ENCODE data around the gene MYOF. TPM values are rescaled to one million over a fixed set of nuclear protein-coding genes. Genes with fewer than 3 reads are reported as not detected.
"Not testable (repeated sequence)": the region's sequence is repeated elsewhere in the genome, so short reads cannot be mapped to it uniquely, and the experiment has no call there.

The MYOF gene
- total RNA-seq, 4 donors from 2014 or later, result 39.6 to 70.4 (median 59.2) TPM

- no peak for DNase-seq (ENCODE audit: low spot score in 2 of 2)
- H3K27me3 ChIP-seq, result no peaks in the 10 kb centered on the region
- TF ChIP-seq POLR2A (IDR thresholded peaks at IDR 0.05) (no peak), EP300 (IDR thresholded peaks at IDR 0.05) (no peak)
- peaks cover 0 to 4% (median 0%) of the 10 kb centered on the region in 3 donors for H3K36me3 ChIP-seq
- no peaks in the 10 kb centered on the region for H3K9me3 ChIP-seq
- H3K4me1 ChIP-seq, result peaks cover 0 to 72% (median 23%) of the 10 kb centered on the region in 4 donors
- WGBS, 2 donors, result 73 to 74% methylated on average over 7 of the region's 7 CpGs
- H3K27ac ChIP-seq, result peak overlapping the region in 3 of 4 donors; percentile 11 to 95 (median 88)
- no peak overlapping the region for H3K4me3 ChIP-seq
These were observed 8.2 kb downstream of the MYOF start for GRCh38 chr10:93473804-93474472.

DNA sequence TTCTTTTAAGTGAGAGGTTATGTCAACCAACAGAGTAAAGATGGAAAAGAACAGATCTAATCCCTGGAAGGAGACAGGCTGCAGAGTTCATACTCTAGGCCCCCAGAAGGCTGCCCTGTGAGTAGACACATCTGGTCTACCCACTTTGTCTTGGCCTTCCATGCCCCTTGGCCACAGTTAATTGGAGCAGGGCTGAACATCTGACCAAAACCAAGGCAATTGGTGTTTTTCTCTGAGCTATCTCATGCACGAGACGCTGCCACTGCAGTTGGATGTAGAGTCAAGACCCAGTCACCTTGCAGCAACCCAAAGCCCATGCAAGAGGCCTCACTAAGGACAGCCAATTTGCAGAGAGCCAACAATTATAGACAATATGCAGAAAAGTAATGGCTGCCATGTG, 9.0 kb downstream of the MYOF start:
- 91 to 96% methylated on average over 2 of the region's 2 CpGs for WGBS, 2 donors
- Histone ChIP-seq H3K9me3 (no peaks in the 10 kb centered on the region), H3K27ac (peak overlapping the region in 3 of 4 donors; percentile 11 to 95 (median 88)), H3K27me3 (no peaks in the 10 kb centered on the region), H3K36me3 (peaks cover 0 to 4% (median 0%) of the 10 kb centered on the region in 3 donors), H3K4me1 (peaks cover 0 to 78% (median 28%) of the 10 kb centered on the region in 4 donors), H3K4me3 (no peak overlapping the region)
- no peak for DNase-seq (ENCODE audit: low spot score in 2 of 2)
- TF ChIP-seq EP300 (IDR thresholded peaks at IDR 0.05) (no peak), CTCF (IDR thresholded peaks at IDR 0.05) (no peak), POLR2A (IDR thresholded peaks at IDR 0.05) (no peak)

- Histone ChIP-seq H3K9me3 (no peaks in the 10 kb centered on the region), H3K27me3 (no peaks in the 10 kb centered on the region), H3K4me1 (peaks cover 0 to 79% (median 36%) of the 10 kb centered on the region in 4 donors), H3K27ac (peak overlapping the region; percentile 46 to 95 (median 80)), H3K36me3 (no peaks in the 10 kb centered on the region), H3K4me3 (no peak overlapping the region)
- 74 to 82% methylated on average over 5 of the region's 5 CpGs for WGBS, 2 donors
- TF ChIP-seq POLR2A (IDR thresholded peaks at IDR 0.05), result peak in 1 of 2 donors; percentile 8
- TF ChIP-seq EP300 (IDR thresholded peaks at IDR 0.05), result peak; percentile 22 to 91
- no peak for TF ChIP-seq CTCF (IDR thresholded peaks at IDR 0.05)
- no peak for DNase-seq (ENCODE audit: low spot score in 2 of 2)
These were observed 11.0 kb downstream of the MYOF start for GRCh38 chr10:93471110-93471651.

GRCh38 chr10:93469454-93469853, 12.7 kb downstream of the MYOF start:
- no peaks in the 10 kb centered on the region for H3K36me3 ChIP-seq
- peak overlapping the region in 3 of 4 donors; percentile 62 to 95 (median 88) for H3K27ac ChIP-seq
- H3K9me3 ChIP-seq, result no peaks in the 10 kb centered on the region
- H3K4me1 ChIP-seq, result peaks cover 0 to 85% (median 49%) of the 10 kb centered on the region in 4 donors
- no peak for DNase-seq (ENCODE audit: low spot score in 2 of 2)
- no peaks in the 10 kb centered on the region for H3K27me3 ChIP-seq
- H3K4me3 ChIP-seq, result no peak overlapping the region
- 80 to 88% methylated on average over 2 to 3 of the region's 3 CpGs for WGBS, 2 donors
- TF ChIP-seq POLR2A (IDR thresholded peaks at IDR 0.05) (no peak), CTCF (IDR thresholded peaks at IDR 0.05) (no peak), EP300 (IDR thresholded peaks at IDR 0.05) (no peak)

DNA sequence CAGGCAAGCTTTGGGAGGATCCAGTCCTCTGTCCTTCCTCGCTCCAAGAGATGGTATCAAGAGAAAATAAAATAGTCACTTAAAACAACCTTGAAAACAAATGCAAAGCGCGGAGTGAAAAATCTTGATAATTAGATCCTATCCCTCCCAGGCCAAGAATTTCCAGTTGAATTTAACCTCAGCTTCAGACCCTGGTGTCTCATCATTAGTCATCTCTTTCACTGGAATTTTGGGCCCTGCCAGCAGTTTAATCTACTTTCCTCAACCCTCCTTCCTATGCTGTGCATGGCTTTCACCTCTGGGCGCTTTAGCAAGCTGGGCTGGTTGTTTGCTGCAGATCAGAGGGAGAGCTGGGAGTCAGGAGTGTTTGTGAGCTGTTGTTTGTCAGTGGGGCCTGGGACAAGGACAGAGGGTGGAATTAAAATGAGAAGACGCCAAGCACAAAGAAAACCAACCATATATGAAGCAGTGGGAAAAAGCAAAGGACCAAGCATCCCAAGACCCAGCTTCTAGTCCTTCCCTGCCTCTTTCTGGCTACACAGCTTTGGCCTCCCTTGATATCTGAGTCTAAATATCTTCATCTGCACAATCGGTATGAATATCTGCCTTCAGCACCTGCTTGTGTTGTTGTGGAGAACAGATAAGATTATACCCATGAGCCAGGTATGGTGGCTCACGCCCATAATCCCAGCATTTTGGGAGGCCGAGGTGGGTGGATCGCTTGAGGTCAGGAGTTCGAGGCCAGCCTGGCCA, 13.5 kb downstream of the MYOF start:
- Histone ChIP-seq H3K4me3 (no peak overlapping the region), H3K9me3 (no peaks in the 10 kb centered on the region), H3K36me3 (no peaks in the 10 kb centered on the region), H3K4me1 (peaks cover 0 to 86% (median 54%) of the 10 kb centered on the region in 4 donors), H3K27ac (peak overlapping the region in 3 of 4 donors; percentile 62 to 95 (median 88)), H3K27me3 (no peaks in the 10 kb centered on the region)
- TF ChIP-seq CTCF (IDR thresholded peaks at IDR 0.05) (no peak), EP300 (IDR thresholded peaks at IDR 0.05) (peak in 1 of 2 donors; percentile 28)
- WGBS, 2 donors, result 68 to 76% methylated on average over 10 of the region's 10 CpGs
- no peak for DNase-seq (ENCODE audit: low spot score in 2 of 2)

DNA sequence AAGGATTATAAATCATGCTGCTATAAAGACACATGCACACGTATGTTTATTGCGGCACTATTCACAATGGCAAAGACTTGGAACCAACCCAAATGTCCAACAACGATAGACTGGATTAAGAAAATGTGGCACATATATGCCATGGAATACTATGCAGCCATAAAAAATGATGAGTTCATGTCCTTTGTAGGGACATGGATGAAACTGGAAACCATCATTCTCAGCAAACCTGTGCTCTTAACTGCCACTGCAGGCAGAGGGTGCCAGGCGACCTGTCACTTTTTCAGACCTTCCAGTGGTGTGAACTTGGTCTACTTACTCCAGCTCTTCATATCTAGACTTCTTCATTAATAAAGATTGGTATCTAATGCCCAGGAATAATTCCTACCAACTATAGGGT, 14.5 kb downstream of the MYOF start:
- not testable (repeated sequence) for DNase-seq (ENCODE audit: low spot score in 2 of 2); H3K9me3 ChIP-seq; H3K36me3 ChIP-seq; H3K4me3 ChIP-seq; H3K27me3 ChIP-seq
- H3K4me1 ChIP-seq, result peaks cover 0 to 88% (median 56%) of the 10 kb centered on the region in 4 donors
- WGBS, 2 donors, result 77 to 91% methylated on average over 2 to 4 of the region's 4 CpGs
- H3K27ac ChIP-seq, result peak overlapping the region in 2 of 4 donors; percentile 88 to 95
